Stimulated activated CD8-positive, alpha-beta memory T cell treated with anti-CD3 and anti-CD28 coated beads, Interleukin-12 subunit alpha, Interleukin-12 subunit beta, amount 100 ng/mL, for 1 hour (primary cell): ENCODE measurements around the gene TTN.

ENCODE experiments used
- DNase-seq: peaks from one replicate; pipeline ENCODE4 v3.0.0-alpha.2; 2020; ENCODE audit warnings: low read depth

The TTN gene

GRCh38 chr2:178650554-178650953 is 156.7 kb downstream of the TTN start:
- DNase-seq, result no peak

- DNase-seq, result no peak
These were observed 162.3 kb downstream of the TTN start for GRCh38 chr2:178644919-178645318.

GRCh38 chr2:178641498-178641897 is 165.7 kb downstream of the TTN start:
- DNase-seq, result no peak

- no peak for DNase-seq
These were observed 171.3 kb downstream of the TTN start for GRCh38 chr2:178635897-178636296.

- DNase-seq, result no peak
These were observed 174.5 kb downstream of the TTN start for GRCh38 chr2:178632729-178633128.

GRCh38 chr2:178630581-178630980 is 176.6 kb downstream of the TTN start:
- no peak for DNase-seq

GRCh38 chr2:178629463-178629862 is 177.8 kb downstream of the TTN start:
- no peak for DNase-seq

GRCh38 chr2:178628605-178629004 is 178.6 kb downstream of the TTN start:
- DNase-seq, result no peak

GRCh38 chr2:178627401-178627800 is 179.8 kb downstream of the TTN start:
- no peak for DNase-seq

- no peak for DNase-seq
These were observed 191.3 kb downstream of the TTN start for GRCh38 chr2:178615969-178616368.

- DNase-seq, result no peak
These were observed 204.3 kb downstream of the TTN start for GRCh38 chr2:178602901-178603300.

GRCh38 chr2:178592655-178593054 is 214.6 kb downstream of the TTN start:
- no peak for DNase-seq

- no peak for DNase-seq
These were observed 217.9 kb downstream of the TTN start for GRCh38 chr2:178589335-178589734.

GRCh38 chr2:178584666-178585065 is 222.6 kb downstream of the TTN start:
- DNase-seq, result no peak

- DNase-seq, result no peak
These were observed 228.2 kb downstream of the TTN start for GRCh38 chr2:178579006-178579405.

- DNase-seq, result no peak
These were observed 232.4 kb downstream of the TTN start for GRCh38 chr2:178574789-178575188.

GRCh38 chr2:178568227-178568626 is 239.0 kb downstream of the TTN start:
- DNase-seq, result no peak

GRCh38 chr2:178553047-178553446 is 254.2 kb downstream of the TTN start:
- DNase-seq, result no peak

- no peak for DNase-seq
These were observed 256.9 kb downstream of the TTN start for GRCh38 chr2:178550352-178550751.

- no peak for DNase-seq
These were observed 264.7 kb downstream of the TTN start for GRCh38 chr2:178542569-178542968.

- DNase-seq, result no peak
These were observed 265.1 kb downstream of the TTN start for GRCh38 chr2:178542161-178542560.

- DNase-seq, result no peak
These were observed 271.2 kb downstream of the TTN start for GRCh38 chr2:178536037-178536436.

- no peak for DNase-seq
These were observed 276.1 kb downstream of the TTN start for GRCh38 chr2:178531168-178531567.

- DNase-seq, result no peak
These were observed 276.5 kb downstream of the TTN start for GRCh38 chr2:178530625-178531142.

- DNase-seq, result no peak
These were observed 277.1 kb downstream of the TTN start for GRCh38 chr2:178530131-178530530.
